ENCODE measurements around the gene FLNC. TPM values are rescaled to one million over a fixed set of nuclear protein-coding genes. Genes with fewer than 3 reads are reported as not detected.

The FLNC gene
- total and polyA plus RNA-seq, 2 of the 13 experiments (the other 11 are each of a cell fraction or from before 2014, with no cell fraction given) = 0.02 TPM; not detected in 1

DNA sequence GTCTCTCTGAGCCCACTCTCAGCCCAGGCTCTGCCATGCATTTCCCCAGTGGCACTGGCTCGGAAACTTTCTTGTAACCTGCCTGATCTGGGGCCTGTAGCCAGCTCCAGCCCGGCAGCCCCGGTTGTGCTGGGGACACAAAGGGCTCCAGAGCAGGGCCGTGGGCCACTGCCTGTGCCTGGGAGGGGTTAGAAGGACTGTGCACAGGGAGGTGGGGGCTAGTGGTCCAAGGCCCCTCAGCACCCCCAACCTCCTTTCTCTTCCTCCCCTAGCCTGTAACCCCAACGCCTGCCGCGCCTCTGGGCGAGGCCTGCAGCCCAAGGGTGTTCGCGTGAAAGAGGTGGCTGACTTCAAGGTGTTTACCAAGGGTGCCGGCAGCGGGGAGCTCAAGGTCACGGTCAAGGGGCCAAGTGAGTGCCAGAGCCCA lies 9.6 kb downstream of the FLNC start:
- CTCF ChIA-PET (ENCODE audit: low intra/inter-chr PET ratio, low total read pairs) = no interaction called here
- WGBS (ENCODE audit: low lambda C conversion rate) = 33% methylated on average over 10 of the region's 13 CpGs
- no peak overlapping the region for H2AFZ ChIP-seq (ENCODE audit: low read length)
- H3K9me3 ChIP-seq (ENCODE audit: low read length) = no peaks in the 10 kb centered on the region
- no peaks in the 10 kb centered on the region for H4K20me1 ChIP-seq (ENCODE audit: insufficient read depth, low read length)
- ATAC-seq (no peak), FAIRE-seq (no peak), DNase-seq (ENCODE audit: low spot score) (no peak)
- H3K4me1 ChIP-seq (ENCODE audit: insufficient read depth, low read length) = peaks cover 9% of the 10 kb centered on the region
- no TSS peak for BruUV-seq (replicated peaks)
- H3K27me3 ChIP-seq (ENCODE audit: control insufficient read depth in 1 of 2, insufficient read depth in 2 of 2, low read length in 2 of 2) = peaks cover 3 to 14% of the 10 kb centered on the region in 2 experiments; a peak in 2 of 5 replicates
- TF ChIP-seq JARID2 (CRISPR knock-in tag; IDR thresholded peaks at IDR 0.05; ENCODE audit: insufficient replicate concordance) = no peak
- TF ChIP-seq RBM39 (IDR thresholded peaks at IDR 0.05; ENCODE audit: low read depth, low read length, poor library complexity, severe bottlenecking) = no peak
- TF ChIP-seq, protein P1, sequence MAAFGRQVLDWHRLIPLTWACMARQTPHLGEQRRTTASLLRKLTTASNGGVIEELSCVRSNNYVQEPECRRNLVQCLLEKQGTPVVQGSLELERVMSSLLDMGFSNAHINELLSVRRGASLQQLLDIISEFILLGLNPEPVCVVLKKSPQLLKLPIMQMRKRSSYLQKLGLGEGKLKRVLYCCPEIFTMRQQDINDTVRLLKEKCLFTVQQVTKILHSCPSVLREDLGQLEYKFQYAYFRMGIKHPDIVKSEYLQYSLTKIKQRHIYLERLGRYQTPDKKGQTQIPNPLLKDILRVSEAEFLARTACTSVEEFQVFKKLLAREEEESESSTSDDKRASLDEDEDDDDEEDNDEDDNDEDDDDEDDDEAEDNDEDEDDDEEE (CRISPR knock-in tag; IDR thresholded peaks at IDR 0.05) = no peak
- TF ChIP-seq ZNF296 (CRISPR knock-in tag; conservative IDR thresholded peaks at IDR 0.05) = no peak
- TF ChIP-seq KLF9 (CRISPR knock-in tag; IDR thresholded peaks at IDR 0.05; ENCODE audit: low read depth) = no peak
- no peak for TF ChIP-seq ZNF652 (CRISPR knock-in tag; IDR thresholded peaks at IDR 0.05; ENCODE audit: borderline replicate concordance, low read depth)
- TF ChIP-seq MED1 (CRISPR knock-in tag; IDR thresholded peaks at IDR 0.05) = no peak
- no peak for TF ChIP-seq MED13 (CRISPR knock-in tag; IDR thresholded peaks at IDR 0.05)
- no peak for TF ChIP-seq ZSCAN30 (CRISPR knock-in tag; IDR thresholded peaks at IDR 0.05)
- no peak for TF ChIP-seq ZNF207 (IDR thresholded peaks at IDR 0.05; ENCODE audit: borderline replicate concordance)
- no peak for TF ChIP-seq NR2F1 (CRISPR knock-in tag; IDR thresholded peaks at IDR 0.05)
- TF ChIP-seq ZNF546 (CRISPR knock-in tag; conservative IDR thresholded peaks at IDR 0.05) = no peak
- no peak for TF ChIP-seq ZNF562 (CRISPR knock-in tag; IDR thresholded peaks at IDR 0.05; ENCODE audit: borderline replicate concordance)
- TF ChIP-seq, protein P2, sequence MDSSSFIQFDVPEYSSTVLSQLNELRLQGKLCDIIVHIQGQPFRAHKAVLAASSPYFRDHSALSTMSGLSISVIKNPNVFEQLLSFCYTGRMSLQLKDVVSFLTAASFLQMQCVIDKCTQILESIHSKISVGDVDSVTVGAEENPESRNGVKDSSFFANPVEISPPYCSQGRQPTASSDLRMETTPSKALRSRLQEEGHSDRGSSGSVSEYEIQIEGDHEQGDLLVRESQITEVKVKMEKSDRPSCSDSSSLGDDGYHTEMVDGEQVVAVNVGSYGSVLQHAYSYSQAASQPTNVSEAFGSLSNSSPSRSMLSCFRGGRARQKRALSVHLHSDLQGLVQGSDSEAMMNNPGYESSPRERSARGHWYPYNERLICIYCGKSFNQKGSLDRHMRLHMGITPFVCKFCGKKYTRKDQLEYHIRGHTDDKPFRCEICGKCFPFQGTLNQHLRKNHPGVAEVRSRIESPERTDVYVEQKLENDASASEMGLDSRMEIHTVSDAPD (CRISPR knock-in tag; IDR thresholded peaks at IDR 0.05) = no peak
- TF ChIP-seq, protein P3, sequence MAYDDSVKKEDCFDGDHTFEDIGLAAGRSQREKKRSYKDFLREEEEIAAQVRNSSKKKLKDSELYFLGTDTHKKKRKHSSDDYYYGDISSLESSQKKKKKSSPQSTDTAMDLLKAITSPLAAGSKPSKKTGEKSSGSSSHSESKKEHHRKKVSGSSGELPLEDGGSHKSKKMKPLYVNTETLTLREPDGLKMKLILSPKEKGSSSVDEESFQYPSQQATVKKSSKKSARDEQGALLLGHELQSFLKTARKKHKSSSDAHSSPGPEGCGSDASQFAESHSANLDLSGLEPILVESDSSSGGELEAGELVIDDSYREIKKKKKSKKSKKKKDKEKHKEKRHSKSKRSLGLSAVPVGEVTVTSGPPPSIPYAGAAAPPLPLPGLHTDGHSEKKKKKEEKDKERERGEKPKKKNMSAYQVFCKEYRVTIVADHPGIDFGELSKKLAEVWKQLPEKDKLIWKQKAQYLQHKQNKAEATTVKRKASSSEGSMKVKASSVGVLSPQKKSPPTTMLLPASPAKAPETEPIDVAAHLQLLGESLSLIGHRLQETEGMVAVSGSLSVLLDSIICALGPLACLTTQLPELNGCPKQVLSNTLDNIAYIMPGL (CRISPR knock-in tag; IDR thresholded peaks at IDR 0.05; ENCODE audit: borderline replicate concordance in 1 of 2, low read depth in 1 of 2) = no peak
- no peak overlapping the region for H3K27ac ChIP-seq (ENCODE audit: extremely low read length, insufficient read depth, low read length)
- intact Hi-C loops (cut with micrococcal nuclease; ENCODE audit: unreplicated experiment) (loop anchor here (5.0 kb wide), 1 partner anchor 33 kb away; no protein-coding TSS in a partner anchor), in situ Hi-C loops (cut with HindIII; ENCODE audit: extremely low pct_ligation_motif_present, low pct_unique_long_range_greater_than_20kb) (no loop called here)
- H3K79me2 ChIP-seq (ENCODE audit: insufficient read depth, low read length) = no peaks in the 10 kb centered on the region
- POLR2A ChIA-PET = no interaction called here
- no peaks in the 10 kb centered on the region for H3K36me3 ChIP-seq (replicated peaks in 1 of 2; ENCODE audit: control insufficient read depth in 1 of 2, insufficient read depth in 2 of 2, low read length in 2 of 2)
- no peak overlapping the region for H3K4me3 ChIP-seq (replicated peaks in 1 of 3; ENCODE audit: insufficient read depth in 1 of 3, low read depth in 2 of 3, low read length in 3 of 3)
- H3K9ac ChIP-seq (ENCODE audit: insufficient read depth, low read depth, low read length) = no peak overlapping the region
- H3K4me2 ChIP-seq (ENCODE audit: low read depth, low read length) = no peak overlapping the region
